Upper lobe of right lung (tissue), 1 donor: ENCODE results near the gene TNFRSF19. TPM values are rescaled to one million over a fixed set of nuclear protein-coding genes. Genes with fewer than 3 reads are reported as not detected.

Experiments used
- ATAC-seq: fragments of 200-7000 bp; cut with Tn5 transposase; one replicate; pipeline ENCODE4 v1.9.1; 2020; ENCODE audit warnings: mild to moderate bottlenecking, moderate library complexity
- DNase-seq: peaks from one replicate; pipeline ENCODE4 v3.0.0-alpha.2; 2020
- H3K27ac ChIP-seq: fragments of 200-600 bp; one replicate; pipeline ENCODE4 v1.8.0; 2022
- H3K27me3 ChIP-seq: fragments of 200-600 bp; one replicate; pipeline ENCODE4 v1.8.0; 2022; ENCODE audit warnings: mild to moderate bottlenecking
- H3K36me3 ChIP-seq: fragments of 200-600 bp; one replicate; pipeline ENCODE4 v1.8.0; 2022
- H3K4me1 ChIP-seq: fragments of 200-600 bp; one replicate; pipeline ENCODE4 v1.8.0; 2022
- H3K4me3 ChIP-seq: fragments of 200-600 bp; one replicate; pipeline ENCODE4 v1.8.0; 2022; ENCODE audit warnings: mild to moderate bottlenecking
- H3K9me3 ChIP-seq: fragments of 200-600 bp; one replicate; pipeline ENCODE4 v1.8.0; 2022
- intact Hi-C: fragments of 100-400 bp; cut with DNase I; formaldehyde crosslinking; loops from one replicate; pipeline ENCODE4 v1.11.0; 2022
- total RNA-seq: library from RNA; stranded (reverse); fragmentation: NEBNext Ultra II Directional; extraction: Animal tissue kit (Norgen Biotek cat#: 25700); gene quantifications from one replicate; pipeline ENCODE4 v1.2.1, GENCODE V29; 2021
- TF ChIP-seq, protein P1 (sequence below): fragments of 200-600 bp; IDR thresholded peaks from one replicate; pipeline ENCODE4 v1.8.0; 2022; ENCODE audit warnings: antibody characterized with exemption
- donor health status: DM: no; HTN: yes; CAD: no; lungs with severe emphysema.

Gene TNFRSF19
- total RNA-seq, 1 donor from 2014 or later = 17.9 TPM

DNA sequence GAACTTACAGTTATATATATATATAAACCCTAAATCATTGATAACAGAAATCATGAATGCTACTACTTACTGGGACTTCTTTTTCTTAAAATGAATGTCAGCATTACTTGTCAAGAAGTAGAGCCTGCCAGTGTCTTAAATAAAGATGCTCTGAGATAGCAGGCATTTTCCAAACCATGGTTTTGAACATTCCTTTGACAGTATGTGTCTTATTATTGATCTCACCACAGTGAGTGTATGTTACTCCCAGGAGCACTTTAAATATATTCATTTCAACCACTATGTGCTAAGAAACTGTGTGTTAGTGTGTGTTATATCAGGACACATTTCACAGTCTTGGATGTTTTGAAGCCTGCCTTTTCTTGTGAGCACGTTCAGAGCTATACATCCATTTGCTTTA, 28.2 kb downstream of the TNFRSF19 start:
- no peak for DNase-seq
- Histone ChIP-seq H3K27me3 (no peaks in the 10 kb centered on the region), H3K36me3 (no peaks in the 10 kb centered on the region), H3K4me1 (no peaks in the 10 kb centered on the region), H3K27ac (no peak overlapping the region), H3K4me3 (no peak overlapping the region), H3K9me3 (no peaks in the 10 kb centered on the region)
- intact Hi-C loops = no loop called here
- no peak for ATAC-seq
- TF ChIP-seq, protein P1, sequence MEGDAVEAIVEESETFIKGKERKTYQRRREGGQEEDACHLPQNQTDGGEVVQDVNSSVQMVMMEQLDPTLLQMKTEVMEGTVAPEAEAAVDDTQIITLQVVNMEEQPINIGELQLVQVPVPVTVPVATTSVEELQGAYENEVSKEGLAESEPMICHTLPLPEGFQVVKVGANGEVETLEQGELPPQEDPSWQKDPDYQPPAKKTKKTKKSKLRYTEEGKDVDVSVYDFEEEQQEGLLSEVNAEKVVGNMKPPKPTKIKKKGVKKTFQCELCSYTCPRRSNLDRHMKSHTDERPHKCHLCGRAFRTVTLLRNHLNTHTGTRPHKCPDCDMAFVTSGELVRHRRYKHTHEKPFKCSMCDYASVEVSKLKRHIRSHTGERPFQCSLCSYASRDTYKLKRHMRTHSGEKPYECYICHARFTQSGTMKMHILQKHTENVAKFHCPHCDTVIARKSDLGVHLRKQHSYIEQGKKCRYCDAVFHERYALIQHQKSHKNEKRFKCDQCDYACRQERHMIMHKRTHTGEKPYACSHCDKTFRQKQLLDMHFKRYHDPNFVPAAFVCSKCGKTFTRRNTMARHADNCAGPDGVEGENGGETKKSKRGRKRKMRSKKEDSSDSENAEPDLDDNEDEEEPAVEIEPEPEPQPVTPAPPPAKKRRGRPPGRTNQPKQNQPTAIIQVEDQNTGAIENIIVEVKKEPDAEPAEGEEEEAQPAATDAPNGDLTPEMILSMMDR = no peak

DNA sequence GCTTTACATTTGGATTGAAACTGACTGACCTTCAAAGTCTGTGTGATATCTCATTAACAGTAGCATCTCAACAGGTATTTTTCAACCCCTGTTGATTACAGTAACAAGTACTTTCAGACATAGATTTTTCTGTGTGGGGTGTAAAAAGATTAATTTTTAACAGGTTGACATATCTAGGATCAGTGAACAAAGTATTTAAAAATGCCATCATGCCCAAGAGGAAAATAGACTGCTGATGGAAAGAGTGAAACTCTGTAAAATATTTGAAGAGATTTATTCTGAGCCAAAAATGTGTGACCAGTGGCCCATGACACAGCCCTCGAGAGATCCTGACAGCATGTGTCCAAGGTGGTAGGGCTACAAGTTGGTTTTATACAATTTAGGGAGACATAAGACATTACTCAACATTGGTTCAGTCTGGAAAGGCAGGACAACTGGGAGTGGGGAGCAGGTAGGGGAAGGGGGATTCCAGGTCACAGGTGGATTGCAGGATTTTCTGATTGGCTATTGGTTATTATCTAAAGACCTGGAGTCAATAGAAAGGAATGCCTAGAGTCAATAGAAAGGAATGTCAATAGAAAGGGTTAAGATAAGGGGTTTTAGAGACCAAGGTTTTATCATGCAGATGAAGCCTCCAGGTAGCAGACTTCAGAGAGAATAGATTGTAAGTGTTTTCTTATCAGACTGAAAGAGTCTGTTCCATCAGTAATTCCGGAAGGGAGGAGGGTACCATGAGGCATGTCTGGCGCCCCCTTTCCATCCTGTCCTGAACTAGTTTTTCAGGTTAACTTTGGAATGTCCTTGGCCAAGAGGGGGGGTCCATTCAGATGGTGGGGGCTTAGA, 29.1 kb downstream of the TNFRSF19 start:
- H3K36me3 ChIP-seq = no peaks in the 10 kb centered on the region
- no peak for DNase-seq
- intact Hi-C loops = no loop called here
- no peaks in the 10 kb centered on the region for H3K4me1 ChIP-seq
- TF ChIP-seq, protein P1 = no peak
- no peak overlapping the region for H3K4me3 ChIP-seq
- ATAC-seq = peak; percentile 32
- no peak overlapping the region for H3K27ac ChIP-seq
- no peaks in the 10 kb centered on the region for H3K9me3 ChIP-seq
- H3K27me3 ChIP-seq = no peaks in the 10 kb centered on the region

DNA sequence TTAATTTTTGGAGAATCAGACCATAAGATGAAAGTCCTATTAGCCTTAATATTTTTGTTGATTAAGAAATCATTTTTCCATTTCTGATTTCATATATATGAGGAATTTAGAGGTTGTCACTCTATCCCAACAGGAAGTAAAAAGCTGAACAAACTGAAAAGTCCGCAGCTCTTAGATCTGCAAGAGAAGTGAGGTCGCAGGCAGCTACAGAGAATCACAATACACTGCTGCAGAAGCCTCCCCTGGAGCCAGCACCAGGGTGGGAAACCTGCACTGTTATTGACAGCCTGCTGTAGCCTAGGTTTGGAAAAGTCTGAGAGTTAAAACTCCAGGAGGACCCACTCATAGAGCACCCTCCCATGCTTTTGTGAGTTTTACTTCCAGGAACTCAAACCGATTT, 29.9 kb downstream of the TNFRSF19 start:
- no peaks in the 10 kb centered on the region for H3K9me3 ChIP-seq
- intact Hi-C loops = no loop called here
- H3K36me3 ChIP-seq = no peaks in the 10 kb centered on the region
- no peaks in the 10 kb centered on the region for H3K27me3 ChIP-seq
- ATAC-seq (no peak), DNase-seq (no peak)
- no peaks in the 10 kb centered on the region for H3K4me1 ChIP-seq
- no peak overlapping the region for H3K27ac ChIP-seq
- H3K4me3 ChIP-seq = no peak overlapping the region
- TF ChIP-seq, protein P1 = no peak

DNA sequence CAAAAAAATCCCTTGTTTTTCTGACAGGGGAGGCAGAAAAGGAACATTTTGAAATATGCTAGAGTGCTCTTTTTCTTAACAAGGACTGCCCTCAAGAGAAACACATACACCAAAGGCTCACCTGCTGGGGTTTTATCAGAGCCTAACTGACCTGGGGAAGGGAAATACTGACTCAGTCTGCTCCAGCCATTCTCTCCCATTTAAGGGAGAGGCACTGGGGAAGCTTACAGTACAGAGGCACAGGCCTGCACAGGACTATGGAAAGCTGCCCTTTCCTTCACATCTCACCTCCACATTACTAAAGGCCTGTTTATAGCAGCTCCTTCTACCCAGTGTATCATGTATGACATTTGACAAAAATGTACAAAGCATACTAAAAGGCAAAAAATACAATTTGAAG, 30.3 kb downstream of the TNFRSF19 start:
- no peak for DNase-seq
- H3K27ac ChIP-seq = no peak overlapping the region
- intact Hi-C loops = no loop called here
- TF ChIP-seq, protein P1 = no peak
- H3K4me1 ChIP-seq = no peaks in the 10 kb centered on the region
- H3K9me3 ChIP-seq = no peaks in the 10 kb centered on the region
- no peaks in the 10 kb centered on the region for H3K27me3 ChIP-seq
- ATAC-seq = no peak
- no peak overlapping the region for H3K4me3 ChIP-seq
- no peaks in the 10 kb centered on the region for H3K36me3 ChIP-seq

DNA sequence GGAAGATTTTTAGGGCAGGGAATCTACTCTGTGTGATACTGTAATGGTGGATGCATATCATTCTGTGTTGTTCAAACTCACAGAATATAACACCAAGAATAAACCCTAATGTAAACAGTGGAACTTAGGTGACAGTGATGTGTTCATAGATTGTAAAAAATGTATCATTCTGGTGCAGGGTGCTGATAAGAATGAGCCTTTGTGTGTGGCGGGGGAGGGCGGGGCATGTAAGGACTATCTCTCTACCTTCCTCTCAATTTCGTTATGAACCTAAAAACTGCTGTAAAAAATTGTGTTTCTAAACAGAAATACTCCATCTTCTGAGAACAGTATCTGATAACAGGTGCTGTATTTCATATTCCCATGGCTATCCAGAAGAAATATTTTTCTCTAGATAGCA, 35.6 kb downstream of the TNFRSF19 start:
- Histone ChIP-seq H3K36me3 (no peaks in the 10 kb centered on the region), H3K27ac (no peak overlapping the region), H3K27me3 (no peaks in the 10 kb centered on the region), H3K4me1 (peaks cover 32% of the 10 kb centered on the region), H3K4me3 (no peak overlapping the region), H3K9me3 (no peaks in the 10 kb centered on the region)
- TF ChIP-seq, protein P1 = no peak
- DNase-seq (no peak), ATAC-seq (no peak)
- intact Hi-C loops = no loop called here
